Measurements from ENCODE around the gene PRR20G. TPM values are rescaled to one million over a fixed set of nuclear protein-coding genes. Genes with fewer than 3 reads are reported as not detected.

The PRR20G gene
- total and polyA plus RNA-seq, 9 of the 15 experiments (the other 6 are each of a cell fraction or from before 2014, with no cell fraction given): not detected

GRCh38 chr3:127307916-127308315 lies 20.1 kb upstream of the PRR20G start:
- DNase-seq (ENCODE audit: extremely low read depth in 1 of 4, low spot score in 3 of 4) (no peak), FAIRE-seq (no peak), ATAC-seq (no peak)
- no peaks in the 10 kb centered on the region for H4K20me1 ChIP-seq (replicated peaks; ENCODE audit: control insufficient read depth, insufficient read depth, low read length)
- H3K27me3 ChIP-seq (ENCODE audit: control insufficient read depth in 2 of 2, insufficient read depth in 2 of 2, low read length in 2 of 2): peaks cover 0 to 12% of the 10 kb centered on the region in 2 experiments; a peak in 3 of 5 replicates
- H3K79me2 ChIP-seq (ENCODE audit: control insufficient read depth, insufficient read depth, low read length): no peaks in the 10 kb centered on the region
- no peak overlapping the region for H3K4me2 ChIP-seq (ENCODE audit: insufficient read depth, low read length)
- intact Hi-C loops (cut with micrococcal nuclease): no loop called here
- H3K4me1 ChIP-seq (replicated peaks in 1 of 2; ENCODE audit: control insufficient read depth in 2 of 2, insufficient read depth in 2 of 2, low read length in 2 of 2): no peaks in the 10 kb centered on the region; a peak in 1 of 5 replicates
- WGBS (ENCODE audit: insufficient coverage, low coverage, missing lambda C conversion rate): 2% methylated on average over 4 of the region's 4 CpGs
- BruUV-seq (replicated peaks): no TSS peak
- in situ Hi-C loops (cut with MboI): no loop called here
- H3K9me3 ChIP-seq (replicated peaks; ENCODE audit: control insufficient read depth, insufficient read depth, low read depth, low read length): no peaks in the 10 kb centered on the region
- no peak overlapping the region for H3K4me3 ChIP-seq
- CTCF ChIA-PET (ENCODE audit: low intra/inter-chr PET ratio): no interaction called here
- no peaks in the 10 kb centered on the region for H3K36me3 ChIP-seq (ENCODE audit: control insufficient read depth, insufficient read depth, low read length)
- no peaks in the 10 kb centered on the region for H3K9me1 ChIP-seq (ENCODE audit: control insufficient read depth, insufficient read depth, low read length)
- H3K27ac ChIP-seq (ENCODE audit: extremely low read depth, low read depth, low read length): no peak overlapping the region
- no peak overlapping the region for H3K9ac ChIP-seq (ENCODE audit: insufficient read depth in 1 of 2, low read depth in 2 of 2, low read length in 2 of 2)
- POLR2A ChIA-PET: no interaction called here
- no peak overlapping the region for H2AFZ ChIP-seq (ENCODE audit: low read depth, low read length)
- TF ChIP-seq TGIF2 (CRISPR knock-in tag; IDR thresholded peaks at IDR 0.05) (no peak), RAD21 (CRISPR knock-in tag; conservative IDR thresholded peaks at IDR 0.05 in 1 of 2, IDR thresholded peaks at IDR 0.05 in 1 of 2) (no peak), MLLT1 (IDR thresholded peaks at IDR 0.05) (no peak), RNF2 (IDR thresholded peaks at IDR 0.05) (no peak), POLR2B (IDR thresholded peaks at IDR 0.05; ENCODE audit: low read depth, partially characterized antibody) (no peak), RBM34 (IDR thresholded peaks at IDR 0.05; ENCODE audit: borderline replicate concordance, insufficient read depth, low read length) (no peak), ZNF551 (CRISPR knock-in tag; IDR thresholded peaks at IDR 0.05) (no peak), ZNF280B (CRISPR knock-in tag; IDR thresholded peaks at IDR 0.05) (no peak), ZNF655 (CRISPR knock-in tag; IDR thresholded peaks at IDR 0.05) (no peak), ATF6 (CRISPR knock-in tag; IDR thresholded peaks at IDR 0.05) (no peak), FOSL1 (tag; conservative IDR thresholded peaks at IDR 0.05) (no peak), ARNT (IDR thresholded peaks at IDR 0.05) (no peak), ELF4 (CRISPR knock-in tag; IDR thresholded peaks at IDR 0.05) (no peak), TRIM28 (IDR thresholded peaks at IDR 0.05) (no peak), ZNF316 (IDR thresholded peaks at IDR 0.05) (no peak)
